HepG2 (cell line): ENCODE results near the gene WDR27. TPM values are rescaled to one million over a fixed set of nuclear protein-coding genes. Genes with fewer than 3 reads are reported as not detected.
A peak's percentile ranks its signal among the peaks of the same experiment; 100 is the strongest.

Source experiments
- ARNT ChIP-seq: fragments of 450-650 bp; IDR thresholded peaks from 2 replicates; pipeline ENCODE4 v1.6.1; 2017
- HMGA1 ChIP-seq: sonication (generic); formaldehyde crosslinking; conservative IDR thresholded peaks from 2 replicates; pipeline ENCODE4 v1.4.0; 2020; ENCODE audit warnings: missing genetic modification reagents
- KLF15 ChIP-seq: sonication (generic); formaldehyde crosslinking; IDR thresholded peaks from 2 replicates; pipeline ENCODE4 v1.8.1; 2023; ENCODE audit warnings: borderline replicate concordance, mild to moderate bottlenecking, inconsistent platforms, missing genetic modification reagents, mixed read lengths
- MAZ ChIP-seq, 2 experiments: sonication (generic) in 1 of 2; formaldehyde crosslinking in 1 of 2; IDR thresholded peaks; 2 replicates each; pipeline versions ENCODE4 v1.5.0 to v1.6.1; 2012 to 2020; ENCODE audit warnings: low read depth in 2 of 2, mild to moderate bottlenecking in 2 of 2, borderline replicate concordance in 1 of 2, improper control_type of control experiment in 1 of 2, low read length in 1 of 2, missing genetic modification reagents in 1 of 2, moderate library complexity in 1 of 2
- NR2C2 ChIP-seq: sonication (generic); formaldehyde crosslinking; IDR thresholded peaks from 2 replicates; pipeline ENCODE4 v1.4.0; 2020; ENCODE audit warnings: missing genetic modification reagents, mild to moderate bottlenecking, moderate library complexity, borderline replicate concordance
- RARA ChIP-seq: IDR thresholded peaks from 2 replicates; pipeline ENCODE4 v1.6.1; 2016; ENCODE audit warnings: missing genetic modification reagents, missing compliant biosample characterization
- RBM22 ChIP-seq: fragments of 200-400 bp; formaldehyde crosslinking; optimal IDR thresholded peaks from 2 replicates; pipeline ENCODE3; 2017; ENCODE audit warnings: mild to moderate bottlenecking, low read length, moderate library complexity
- SAFB2 ChIP-seq: sonication (generic); formaldehyde crosslinking; IDR thresholded peaks from 2 replicates; pipeline ENCODE4 v1.5.1; 2020; ENCODE audit warnings: missing genetic modification reagents, low read depth, mild to moderate bottlenecking, borderline replicate concordance
- SYNCRIP ChIP-seq: fragments of 200-400 bp; formaldehyde crosslinking; IDR thresholded peaks from 2 replicates; pipeline ENCODE4 v1.6.1; 2018; ENCODE audit warnings: mild to moderate bottlenecking, low read depth, low read length; ENCODE audit not compliant: insufficient read depth
- ZNF180 ChIP-seq: sonication (generic); formaldehyde crosslinking; IDR thresholded peaks from 2 replicates; pipeline ENCODE4 v1.4.0; 2020; ENCODE audit warnings: low read depth, missing genetic modification reagents, borderline replicate concordance
- ZNF20 ChIP-seq: sonication (generic); formaldehyde crosslinking; IDR thresholded peaks from 2 replicates; pipeline ENCODE4 v1.4.0; 2020; ENCODE audit warnings: mild to moderate bottlenecking, moderate library complexity, missing genetic modification reagents
- ZNF354B ChIP-seq: sonication (generic); formaldehyde crosslinking; IDR thresholded peaks from 2 replicates; pipeline ENCODE4 v1.8.0; 2022; ENCODE audit warnings: mild to moderate bottlenecking, missing genetic modification reagents
- ZNF430 ChIP-seq: sonication (generic); formaldehyde crosslinking; IDR thresholded peaks from 2 replicates; pipeline ENCODE4 v1.9.0; 2021; ENCODE audit warnings: mild to moderate bottlenecking, missing genetic modification reagents
- ZNF530 ChIP-seq: sonication (generic); formaldehyde crosslinking; IDR thresholded peaks from 2 replicates; pipeline ENCODE4 v1.5.0; 2020; ENCODE audit warnings: low read depth, mild to moderate bottlenecking, missing genetic modification reagents
- ZNF543 ChIP-seq: sonication (generic); formaldehyde crosslinking; IDR thresholded peaks from 2 replicates; pipeline ENCODE4 v1.4.0; 2020; ENCODE audit warnings: mild to moderate bottlenecking, missing genetic modification reagents
- ZNF563 ChIP-seq: sonication (generic); formaldehyde crosslinking; IDR thresholded peaks from 2 replicates; pipeline ENCODE4 v1.8.0; 2022; ENCODE audit warnings: mild to moderate bottlenecking, moderate library complexity, missing genetic modification reagents
- ZNF724P ChIP-seq: sonication (generic); formaldehyde crosslinking; IDR thresholded peaks from 2 replicates; pipeline ENCODE4 v1.8.0; 2022; ENCODE audit warnings: missing genetic modification reagents, borderline replicate concordance
- ZNF740 ChIP-seq: sonication (generic); formaldehyde crosslinking; IDR thresholded peaks from 2 replicates; pipeline ENCODE4 v1.4.0; 2020; ENCODE audit warnings: missing genetic modification reagents
- ZNF781 ChIP-seq: sonication (generic); formaldehyde crosslinking; IDR thresholded peaks from 2 replicates; pipeline ENCODE4 v1.5.1; 2020; ENCODE audit warnings: borderline replicate concordance, mild to moderate bottlenecking, missing genetic modification reagents; ENCODE audit errors: not compliant biosample characterization
- ZNF816 ChIP-seq: sonication (generic); formaldehyde crosslinking; IDR thresholded peaks from 2 replicates; pipeline ENCODE4 v1.8.0; 2022; ENCODE audit warnings: missing genetic modification reagents, mild to moderate bottlenecking, borderline replicate concordance
- ZNF841 ChIP-seq: sonication (generic); formaldehyde crosslinking; IDR thresholded peaks from 2 replicates; pipeline ENCODE4 v1.8.1; 2023; ENCODE audit warnings: missing genetic modification reagents, borderline replicate concordance
- polyA plus RNA-seq, 8 experiments: library from polyadenylated mRNA; depleted of rRNA in 3 of 8; stranded (reverse) in 7 of 8; unstranded in 1 of 8; fragments of >200 nt; fragmentation: Illumina TruSeq in 4 of 8; extraction: Trizol in 4 of 8; gene quantifications; 2 replicates each; pipeline versions ENCODE4 v1.2.1 to v1.2.3, GENCODE V29; 2011 to 2016; ENCODE audit warnings: low read depth in 4 of 8, missing spikeins in 1 of 8, mixed read lengths in 1 of 8; ENCODE audit not compliant: insufficient read depth in 1 of 8
- total RNA-seq, 5 experiments: library from RNA; depleted of rRNA; stranded (reverse); fragments of >200 nt; fragmentation: Illumina TruSeq; extraction: Trizol; gene quantifications; 2 replicates each; pipeline ENCODE4 v1.2.3, GENCODE V29; 2016; ENCODE audit warnings: low read depth in 1 of 5
- TF ChIP-seq, protein P1 (sequence below): sonication (generic); formaldehyde crosslinking; IDR thresholded peaks from 2 replicates; pipeline ENCODE4 v1.4.0; 2020; ENCODE audit warnings: missing genetic modification reagents
- TF ChIP-seq, protein P2 (sequence below): sonication (generic); formaldehyde crosslinking; IDR thresholded peaks from 2 replicates; pipeline ENCODE4 v1.4.0; 2020; ENCODE audit warnings: missing genetic modification reagents

WDR27 gene
- total and polyA plus RNA-seq, 2 of the 13 experiments (the other 11 are each of a cell fraction or from before 2014, with no cell fraction given) = 34.1 to 80.3 TPM

- TF ChIP-seq, protein P1, sequence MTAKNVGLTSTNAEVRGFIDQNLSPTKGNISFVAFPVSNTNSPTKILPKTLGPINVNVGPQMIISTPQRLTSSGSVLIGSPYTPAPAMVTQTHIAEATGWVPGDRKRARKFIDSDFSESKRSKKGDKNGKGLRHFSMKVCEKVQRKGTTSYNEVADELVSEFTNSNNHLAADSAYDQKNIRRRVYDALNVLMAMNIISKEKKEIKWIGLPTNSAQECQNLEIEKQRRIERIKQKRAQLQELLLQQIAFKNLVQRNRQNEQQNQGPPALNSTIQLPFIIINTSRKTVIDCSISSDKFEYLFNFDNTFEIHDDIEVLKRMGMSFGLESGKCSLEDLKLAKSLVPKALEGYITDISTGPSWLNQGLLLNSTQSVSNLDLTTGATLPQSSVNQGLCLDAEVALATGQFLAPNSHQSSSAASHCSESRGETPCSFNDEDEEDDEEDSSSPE (CRISPR knock-in tag) = no peak
- TF ChIP-seq ZNF740 (CRISPR knock-in tag) (no peak), ZNF724P (CRISPR knock-in tag) (no peak), ZNF841 (CRISPR knock-in tag) (no peak), NR2C2 (CRISPR knock-in tag) (no peak), ZNF543 (CRISPR knock-in tag) (no peak), HMGA1 (CRISPR knock-in tag) (no peak), ARNT (no peak), RARA (CRISPR knock-in tag) (no peak), ZNF180 (CRISPR knock-in tag) (no peak), ZNF530 (CRISPR knock-in tag) (peak; percentile 19; the same call in 1 of the 2 replicates), ZNF20 (CRISPR knock-in tag) (no peak), ZNF781 (CRISPR knock-in tag) (no peak), MAZ (IDR thresholded peaks at IDR 0.05; ENCODE audit: borderline replicate concordance, low read depth, low read length) (no peak), MAZ (CRISPR knock-in tag; IDR thresholded peaks at IDR 0.05; ENCODE audit: low read depth) (no peak), ZNF430 (CRISPR knock-in tag) (peak; percentile 68; the same call in 1 of the 2 replicates), ZNF816 (CRISPR knock-in tag) (peak; percentile 60; the same call in 1 of the 2 replicates), SAFB2 (CRISPR knock-in tag) (no peak), RBM22 (peak; percentile 6), ZNF354B (CRISPR knock-in tag) (0 out of 2 replicates have a peak, but pooled peaks have one; percentile 54), SYNCRIP (no peak), KLF15 (CRISPR knock-in tag) (0 out of 2 replicates have a peak, but pooled peaks have one; percentile 85), ZNF563 (CRISPR knock-in tag) (no peak)
- TF ChIP-seq, protein P2, sequence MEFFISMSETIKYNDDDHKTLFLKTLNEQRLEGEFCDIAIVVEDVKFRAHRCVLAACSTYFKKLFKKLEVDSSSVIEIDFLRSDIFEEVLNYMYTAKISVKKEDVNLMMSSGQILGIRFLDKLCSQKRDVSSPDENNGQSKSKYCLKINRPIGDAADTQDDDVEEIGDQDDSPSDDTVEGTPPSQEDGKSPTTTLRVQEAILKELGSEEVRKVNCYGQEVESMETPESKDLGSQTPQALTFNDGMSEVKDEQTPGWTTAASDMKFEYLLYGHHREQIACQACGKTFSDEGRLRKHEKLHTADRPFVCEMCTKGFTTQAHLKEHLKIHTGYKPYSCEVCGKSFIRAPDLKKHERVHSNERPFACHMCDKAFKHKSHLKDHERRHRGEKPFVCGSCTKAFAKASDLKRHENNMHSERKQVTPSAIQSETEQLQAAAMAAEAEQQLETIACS (CRISPR knock-in tag) = no peak
These were observed 397 bp downstream of the WDR27 start (continued) for GRCh38 chr6:169701311-169701953.
